Smooth muscle cell (in vitro differentiated cells): ENCODE results near the gene PGR. TPM values are rescaled to one million over a fixed set of nuclear protein-coding genes. Genes with fewer than 3 reads are reported as not detected.

ENCODE experiments used
- DNase-seq: peaks from one replicate; lab custom pipeline; 2025; ENCODE audit not compliant: unreplicated experiment; lab: John Stamatoyannopoulos, UW
- H2AFZ ChIP-seq: fragments of 200-600 bp; sonication (generic); 2 replicates; pipeline ENCODE4 v1.6.0; 2016; ENCODE audit warnings: antibody characterized with exemption, low read depth, mild to moderate bottlenecking
- H3F3A ChIP-seq: fragments of 200-600 bp; sonication (generic); 2 replicates; pipeline ENCODE4 v1.6.0; 2017; ENCODE audit warnings: antibody characterized with exemption, low read depth
- H3K27ac ChIP-seq: fragments of 200-600 bp; sonication (generic); 2 replicates; pipeline ENCODE4 v1.5.1; 2016; ENCODE audit warnings: low read depth, mild to moderate bottlenecking
- H3K27me3 ChIP-seq: fragments of 200-600 bp; sonication (generic); 2 replicates; pipeline ENCODE4 v1.6.1; 2016; ENCODE audit warnings: low read depth, mild to moderate bottlenecking
- H3K36me3 ChIP-seq: fragments of 200-600 bp; sonication (generic); 2 replicates; pipeline ENCODE4 v1.5.1; 2016; ENCODE audit warnings: low read depth
- H3K4me1 ChIP-seq: fragments of 200-600 bp; sonication (generic); 2 replicates; pipeline ENCODE4 v1.5.1; 2016; ENCODE audit warnings: low read depth
- H3K4me2 ChIP-seq: fragments of 200-600 bp; sonication (generic); 2 replicates; pipeline ENCODE4 v1.6.0; 2016; ENCODE audit warnings: mild to moderate bottlenecking
- H3K4me3 ChIP-seq: fragments of 200-600 bp; sonication (generic); 2 replicates; pipeline ENCODE4 v1.5.1; 2016; ENCODE audit warnings: mild to moderate bottlenecking
- H3K79me2 ChIP-seq: fragments of 200-600 bp; sonication (generic); 2 replicates; pipeline ENCODE4 v1.6.0; 2016; ENCODE audit warnings: low read depth, mild to moderate bottlenecking
- H3K9ac ChIP-seq: fragments of 200-600 bp; sonication (generic); 2 replicates; pipeline ENCODE4 v1.6.0; 2016; ENCODE audit warnings: low read depth
- H3K9me3 ChIP-seq: fragments of 200-600 bp; sonication (generic); replicated peaks from 2 replicates; pipeline ENCODE4 v1.5.1; 2016; ENCODE audit warnings: low read depth
- H4K20me1 ChIP-seq: fragments of 200-600 bp; sonication (generic); 2 replicates; pipeline ENCODE4 v1.6.0; 2016; ENCODE audit warnings: low read depth
- CTCF ChIP-seq: fragments of 200-600 bp; sonication (generic); IDR thresholded peaks from 2 replicates; pipeline ENCODE4 v1.5.1; 2017; ENCODE audit warnings: borderline replicate concordance, mild to moderate bottlenecking, antibody characterized with exemption; ENCODE audit not compliant: insufficient read depth, poor library complexity, severe bottlenecking
- WGBS: methylation state at CpG from one replicate; pipeline ENCODE4 v1.1.7; 2016; ENCODE audit warnings: low lambda C conversion rate; 5-methylcytosine and 5-hydroxymethylcytosine counted together
- polyA plus RNA-seq: library from polyadenylated mRNA; unstranded; fragments of >200 nt; fragmentation: Nextera tagmentation; extraction: Ambion mirVana; gene quantifications from 2 replicates; pipeline ENCODE4 v1.2.1, GENCODE V29; 2016
- total RNA-seq: library from RNA; depleted of rRNA; stranded (reverse); fragments of >200 nt; gene quantifications from 2 replicates; pipeline ENCODE4 v1.2.3, GENCODE V29; 2014

PGR gene
- total and polyA plus RNA-seq, 2 experiments from 2014 or later, result 0.27 to 0.85 TPM

DNA sequence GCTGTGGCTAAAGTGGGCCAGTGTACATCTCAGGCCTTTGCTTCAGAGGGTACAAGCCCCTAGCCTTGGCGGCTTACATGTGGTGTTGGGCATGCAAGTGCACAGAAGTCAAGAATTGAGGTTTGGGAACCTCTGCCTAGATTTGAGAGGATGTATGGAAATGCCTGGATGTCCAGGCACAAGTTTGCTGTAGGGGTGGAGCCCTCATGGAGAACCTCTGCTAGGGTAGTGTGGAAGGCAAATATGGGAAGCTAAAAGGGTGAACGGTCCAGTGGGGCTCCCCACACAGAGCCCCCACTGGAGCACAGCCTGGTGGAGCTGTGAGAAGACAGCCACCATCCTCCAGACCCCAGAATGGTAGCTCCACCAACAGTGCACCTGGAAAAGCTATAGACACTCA is 28.5 kb upstream of the PGR start:
- Histone ChIP-seq H3K4me2 (no peak overlapping the region), H3K79me2 (no peaks in the 10 kb centered on the region), H4K20me1 (no peaks in the 10 kb centered on the region), H3K27me3 (no peaks in the 10 kb centered on the region), H3K27ac (no peak overlapping the region), H3K4me3 (no peak overlapping the region), H3K9me3 (no peaks in the 10 kb centered on the region), H2AFZ (no peak overlapping the region), H3K9ac (no peak overlapping the region), H3K4me1 (no peaks in the 10 kb centered on the region), H3K36me3 (no peaks in the 10 kb centered on the region), H3F3A (no peaks in the 10 kb centered on the region)
- no peak for TF ChIP-seq CTCF
- no peak for DNase-seq
- 79% methylated on average over 2 of the region's 2 CpGs for WGBS

GRCh38 chr11:101138245-101138930 is 8.8 kb upstream of the PGR start:
- Histone ChIP-seq H3K9ac (no peak overlapping the region), H3K27me3 (peaks cover 7% of the 10 kb centered on the region), H3K9me3 (no peaks in the 10 kb centered on the region), H3K4me2 (no peak overlapping the region), H3K4me3 (no peak overlapping the region), H3K36me3 (no peaks in the 10 kb centered on the region), H3K79me2 (no peaks in the 10 kb centered on the region), H3F3A (no peaks in the 10 kb centered on the region), H3K27ac (no peak overlapping the region), H3K4me1 (no peaks in the 10 kb centered on the region), H2AFZ (no peak overlapping the region), H4K20me1 (no peaks in the 10 kb centered on the region)
- WGBS, result 84% methylated on average over 1 of the region's 1 CpG
- no peak for TF ChIP-seq CTCF
- no peak for DNase-seq

DNA sequence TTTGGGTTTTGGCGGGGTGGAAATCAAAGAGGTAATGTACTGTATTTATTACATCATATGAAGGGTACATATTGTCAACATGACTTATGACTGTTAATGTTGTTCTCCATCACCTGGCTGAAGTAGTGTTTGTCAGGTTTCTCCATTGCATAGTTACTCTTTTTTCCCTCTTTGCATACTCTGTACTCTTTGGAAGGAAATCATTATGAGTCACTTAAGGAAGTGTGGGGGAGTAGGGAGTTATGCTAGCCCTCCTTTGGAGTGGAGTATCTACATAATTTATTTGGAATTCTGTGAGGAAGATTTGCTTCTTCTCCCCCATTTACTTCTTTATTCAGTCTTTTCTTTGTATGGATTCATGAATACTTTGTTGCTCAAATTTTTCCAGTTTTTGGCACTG is 3.6 kb upstream of the PGR start:
- no peak overlapping the region for H3K4me3 ChIP-seq
- H3F3A ChIP-seq, result no peaks in the 10 kb centered on the region
- H4K20me1 ChIP-seq, result no peaks in the 10 kb centered on the region
- H3K27ac ChIP-seq, result no peak overlapping the region
- no peak overlapping the region for H2AFZ ChIP-seq
- H3K27me3 ChIP-seq, result peaks cover 56% of the 10 kb centered on the region
- peaks cover 2% of the 10 kb centered on the region for H3K4me1 ChIP-seq
- no peaks in the 10 kb centered on the region for H3K36me3 ChIP-seq
- TF ChIP-seq CTCF, result no peak
- DNase-seq, result no peak
- WGBS, result 88% methylated on average over 1 of the region's 1 CpG
- H3K79me2 ChIP-seq, result no peaks in the 10 kb centered on the region
- no peak overlapping the region for H3K9ac ChIP-seq
- H3K9me3 ChIP-seq, result no peaks in the 10 kb centered on the region
- H3K4me2 ChIP-seq, result no peak overlapping the region
